Activated T-cell treated with anti-CD3 and anti-CD28 coated beads for 24 hours (primary cell): ENCODE results near the gene NMB.
"Not testable (repeated sequence)": the region's sequence is repeated elsewhere in the genome, so short reads cannot be mapped to it uniquely, and the experiment has no call there.

ENCODE experiments used
- DNase-seq: peaks from one replicate; pipeline ENCODE4 v3.0.0-alpha.2; 2020; ENCODE audit warnings: low read depth

Gene NMB

GRCh38 chr15:84658080-84658787 lies at the start of gene NMB:
TSS of gene NMB (minus strand) at chr15:84658199. CDS start at chr15:84658152, 47 bp downstream.
- DNase-seq, result peak; percentile 74

- no peak for DNase-seq
Measured at GRCh38 chr15:84703808-84704207, 45.8 kb upstream of the NMB start.

- no peak for DNase-seq
Measured at GRCh38 chr15:84702961-84703482, 45.0 kb upstream of the NMB start.

GRCh38 chr15:84699538-84700191 lies 41.7 kb upstream of the NMB start:
- no peak for DNase-seq

- no peak for DNase-seq
Measured at GRCh38 chr15:84697236-84697990, 39.4 kb upstream of the NMB start.

- no peak for DNase-seq
Measured at GRCh38 chr15:84696757-84697156, 38.8 kb upstream of the NMB start.

GRCh38 chr15:84690342-84690741 lies 32.3 kb upstream of the NMB start:
- DNase-seq, result no peak

GRCh38 chr15:84689858-84690257 lies 31.9 kb upstream of the NMB start:
- no peak for DNase-seq

- DNase-seq, result not testable (repeated sequence)
Measured at GRCh38 chr15:84686446-84686845, 28.4 kb upstream of the NMB start.

- DNase-seq, result no peak
Measured at GRCh38 chr15:84685304-84685703, 27.3 kb upstream of the NMB start.

GRCh38 chr15:84684092-84684491 lies 26.1 kb upstream of the NMB start:
- DNase-seq, result no peak

GRCh38 chr15:84681831-84682230 lies 23.8 kb upstream of the NMB start:
- no peak for DNase-seq

- DNase-seq, result no peak
Measured at GRCh38 chr15:84671211-84671610, 13.2 kb upstream of the NMB start.

- DNase-seq, result no peak
Measured at GRCh38 chr15:84669726-84670125, 11.7 kb upstream of the NMB start.

- DNase-seq, result no peak
Measured at GRCh38 chr15:84668221-84668982, 10.4 kb upstream of the NMB start.

GRCh38 chr15:84666373-84666772 lies 8.4 kb upstream of the NMB start:
- no peak for DNase-seq

GRCh38 chr15:84661001-84661400 lies 3.0 kb upstream of the NMB start:
- no peak for DNase-seq

- DNase-seq, result no peak
Measured at GRCh38 chr15:84659904-84660781, 2.1 kb upstream of the NMB start.

GRCh38 chr15:84658788-84659411 lies 901 bp upstream of the NMB start:
- no peak for DNase-seq

GRCh38 chr15:84657748-84658079 lies 285 bp downstream of the NMB start:
- DNase-seq, result no peak

- no peak for DNase-seq
Measured at GRCh38 chr15:84656972-84657371, 1.0 kb downstream of the NMB start.
